Transverse colon (tissue), 4 donors: Measurements from ENCODE around the gene GLOD4. TPM values are rescaled to one million over a fixed set of nuclear protein-coding genes. Genes with fewer than 3 reads are reported as not detected.

ENCODE experiments used
- DNase-seq: peaks from one replicate; pipeline ENCODE4 v3.0.0-alpha.2; 2019
- H3K27ac ChIP-seq, 4 donors: fragments of 200-600 bp; sonication (generic); 2 replicates each; pipeline ENCODE4 v1.5.1; 2016 to 2018; ENCODE audit warnings: inconsistent platforms in 4 of 4
- H3K27me3 ChIP-seq: fragments of 200-600 bp; sonication (generic); 2 replicates; pipeline ENCODE4 v1.5.1; 2017; ENCODE audit warnings: inconsistent platforms
- H3K36me3 ChIP-seq, 4 donors: fragments of 200-600 bp; sonication (generic); 2 replicates each; pipeline ENCODE4 v1.5.1; 2017 to 2019; ENCODE audit warnings: inconsistent platforms in 4 of 4
- H3K4me1 ChIP-seq, 4 donors: fragments of 200-600 bp; sonication (generic); 2 replicates each; pipeline ENCODE4 v1.5.1; 2017 to 2020; ENCODE audit warnings: inconsistent platforms in 4 of 4
- H3K4me3 ChIP-seq, 4 donors: fragments of 200-600 bp; sonication (generic); 1 replicate in 1 of 4; 2 replicates in 3 of 4; pipeline versions ENCODE4 v1.5.1 to v1.6.1; 2017 to 2019; ENCODE audit warnings: inconsistent platforms in 4 of 4
- H3K9me3 ChIP-seq, 2 donors: fragments of 200-600 bp; sonication (generic); 2 replicates each; pipeline ENCODE4 v1.5.1; 2017 to 2019; ENCODE audit warnings: inconsistent platforms in 2 of 2
- CTCF ChIP-seq, 5 experiments: fragments of 200-600 bp in 3 of 5; fragments of 450-650 bp in 2 of 5; sonication (generic) in 3 of 5; IDR thresholded peaks; 1 replicate in 2 of 5; 2 replicates in 3 of 5; pipeline ENCODE4 v1.5.1; 2016 to 2017; ENCODE audit warnings: antibody characterized with exemption in 5 of 5, inconsistent platforms in 3 of 5, mild to moderate bottlenecking in 2 of 5, moderate library complexity in 1 of 5
- EP300 ChIP-seq: sonication (generic); formaldehyde crosslinking; IDR thresholded peaks from one replicate; pipeline ENCODE4 v1.6.1; 2017; ENCODE audit warnings: antibody characterized with exemption, low read depth
- POLR2A ChIP-seq: fragments of 450-650 bp; IDR thresholded peaks from one replicate; pipeline ENCODE4 v1.6.1; 2016; ENCODE audit warnings: antibody characterized with exemption, mild to moderate bottlenecking, moderate library complexity
- POLR2AphosphoS5 ChIP-seq, 3 donors: sonication (generic); formaldehyde crosslinking; IDR thresholded peaks; one replicate each; pipeline ENCODE4 v1.6.1; 2016; ENCODE audit warnings: antibody characterized with exemption in 3 of 3
- WGBS, 2 donors: methylation state at CpG; one replicate each; pipeline ENCODE4 v1.1.5; 2018; ENCODE audit warnings: low coverage in 1 of 2; 5-methylcytosine and 5-hydroxymethylcytosine counted together
- in situ Hi-C, 4 donors: fragments of 200-750 bp; cut with MboI; loops; one replicate each; pipeline versions ENCODE4 v1.15.0 to v1.15.1; 2017; ENCODE audit warnings: low sequenced_read_pairs in 3 of 4, low pct_ligation_motif_present in 1 of 4, low pct_unique_long_range_greater_than_20kb in 1 of 4
- intact Hi-C: fragments of 100-400 bp; cut with DNase I; formaldehyde crosslinking; loops from one replicate; pipeline ENCODE4 v1.15.1; 2023; ENCODE audit warnings: low total_unique reads
- total RNA-seq, 4 donors: library from RNA; depleted of rRNA; stranded (reverse); fragments of >200 nt; gene quantifications; one replicate each; pipeline ENCODE4 v1.1.0, GENCODE V29; 2016

Gene GLOD4
- total RNA-seq, 4 donors from 2014 or later, result 65.5 to 124 (median 73.7) TPM

DNA sequence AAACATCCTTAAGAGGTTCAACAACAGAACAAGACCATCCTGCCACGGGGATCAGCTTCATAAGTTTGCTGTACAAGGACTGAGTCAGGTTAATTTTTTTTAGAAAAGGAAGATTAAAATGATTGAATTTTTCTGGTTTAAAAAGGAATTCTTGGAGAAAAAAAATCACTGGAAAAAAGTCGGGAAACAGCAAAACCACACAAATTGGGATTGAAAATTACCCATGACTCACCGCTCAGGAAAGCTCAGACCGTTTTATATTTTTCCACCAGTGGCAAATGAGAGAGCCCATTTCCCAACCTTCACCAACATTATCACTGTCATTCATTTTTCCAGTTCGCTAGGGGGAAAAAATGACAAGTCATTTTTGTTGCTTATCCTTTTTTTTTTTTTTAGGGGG lies 46.7 kb upstream of the GLOD4 start:
- Histone ChIP-seq H3K27me3 (no peaks in the 10 kb centered on the region), H3K27ac (no peak overlapping the region), H3K9me3 (no peaks in the 10 kb centered on the region), H3K4me1 (no peaks in the 10 kb centered on the region), H3K4me3 (no peak overlapping the region), H3K36me3 (no peaks in the 10 kb centered on the region)
- TF ChIP-seq POLR2A, result no peak
- no peak for TF ChIP-seq EP300
- no peak for TF ChIP-seq CTCF (IDR thresholded peaks at IDR 0.05)
- TF ChIP-seq POLR2AphosphoS5 (IDR thresholded peaks at IDR 0.05), result no peak
- no peak for DNase-seq
- in situ Hi-C loops, result no loop called here
- 72 to 84% methylated on average over 5 of the region's 5 CpGs for WGBS, 2 donors
- intact Hi-C loops, result no loop called here

- H3K36me3 ChIP-seq, result no peaks in the 10 kb centered on the region
- DNase-seq, result no peak
- H3K4me3 ChIP-seq, result no peak overlapping the region
- no peak overlapping the region for H3K27ac ChIP-seq
- in situ Hi-C loops, result no loop called here
- H3K27me3 ChIP-seq, result no peaks in the 10 kb centered on the region
- no peaks in the 10 kb centered on the region for H3K9me3 ChIP-seq
- intact Hi-C loops, result no loop called here
- no peaks in the 10 kb centered on the region for H3K4me1 ChIP-seq
- TF ChIP-seq CTCF (IDR thresholded peaks at IDR 0.05), result no peak
- no peak for TF ChIP-seq POLR2A
- no peak for TF ChIP-seq POLR2AphosphoS5 (IDR thresholded peaks at IDR 0.05)
- 88% methylated on average over 21 of the region's 21 CpGs; no CpG with 5 or more reads in 1 of the 2 donors for WGBS, 2 donors
Measured at GRCh38 chr17:826778-827177, 44.7 kb upstream of the GLOD4 start.

GRCh38 chr17:825216-825615 lies 43.1 kb upstream of the GLOD4 start:
- Histone ChIP-seq H3K36me3 (no peaks in the 10 kb centered on the region), H3K27ac (no peak overlapping the region), H3K9me3 (no peaks in the 10 kb centered on the region), H3K4me1 (no peaks in the 10 kb centered on the region), H3K27me3 (no peaks in the 10 kb centered on the region), H3K4me3 (no peak overlapping the region)
- intact Hi-C loops (no loop called here), in situ Hi-C loops (no loop called here)
- DNase-seq, result no peak
- TF ChIP-seq CTCF (IDR thresholded peaks at IDR 0.05) (no peak), EP300 (no peak), POLR2A (no peak), POLR2AphosphoS5 (IDR thresholded peaks at IDR 0.05) (no peak)
- WGBS, 2 donors, result 70 to 82% methylated on average over 2 to 17 of the region's 17 CpGs

- in situ Hi-C loops, result no loop called here
- no peaks in the 10 kb centered on the region for H3K9me3 ChIP-seq
- no peak overlapping the region for H3K27ac ChIP-seq
- intact Hi-C loops, result no loop called here
- H3K36me3 ChIP-seq, result no peaks in the 10 kb centered on the region
- DNase-seq, result no peak
- no peak for TF ChIP-seq POLR2AphosphoS5 (IDR thresholded peaks at IDR 0.05)
- TF ChIP-seq EP300, result no peak
- no peak for TF ChIP-seq POLR2A
- TF ChIP-seq CTCF (IDR thresholded peaks at IDR 0.05), result no peak
- no peak overlapping the region for H3K4me3 ChIP-seq
- no peaks in the 10 kb centered on the region for H3K27me3 ChIP-seq
- WGBS, 2 donors, result 0 to 89% methylated on average over 1 to 16 of the region's 16 CpGs
- H3K4me1 ChIP-seq, result no peaks in the 10 kb centered on the region
Measured at GRCh38 chr17:824378-824777, 42.3 kb upstream of the GLOD4 start.
